Neural cell (in vitro differentiated cells): ENCODE data around the gene CATSPER1. TPM values are rescaled to one million over a fixed set of nuclear protein-coding genes. Genes with fewer than 3 reads are reported as not detected.

Experiments used
- H2AFZ ChIP-seq: fragments of 200-600, 300-800 bp; sonication (generic), shearing (Covaris generic); 2 replicates; pipeline ENCODE4 v1.6.0; 2014; ENCODE audit warnings: low read depth, mild to moderate bottlenecking, antibody characterized with exemption, low read length, moderate library complexity
- H3F3A ChIP-seq: fragments of 200-600 bp; shearing (Covaris generic); 2 replicates; pipeline ENCODE4 v1.6.1; 2016; ENCODE audit warnings: mild to moderate bottlenecking, moderate library complexity, mixed read lengths, antibody characterized with exemption, low read length; ENCODE audit not compliant: insufficient read depth, poor library complexity, severe bottlenecking
- H3K27ac ChIP-seq: fragments of 200-600, 300-800 bp; sonication (generic), shearing (Covaris generic); 2 replicates; pipeline ENCODE4 v1.5.1; 2014; ENCODE audit warnings: mild to moderate bottlenecking, low read length, moderate library complexity
- H3K27me3 ChIP-seq: fragments of 300-800, 200-600 bp; sonication (generic), shearing (Covaris generic); 2 replicates; pipeline ENCODE4 v1.6.0; 2014; ENCODE audit warnings: mild to moderate bottlenecking, low read depth, low read length, moderate library complexity; ENCODE audit not compliant: insufficient read depth
- H3K36me3 ChIP-seq: fragments of 300-800, 200-600 bp; sonication (generic), shearing (Covaris generic); 2 replicates; pipeline ENCODE4 v1.5.1; 2014; ENCODE audit warnings: mild to moderate bottlenecking, antibody characterized with exemption, low read length, moderate library complexity; ENCODE audit not compliant: insufficient read depth
- H3K4me2 ChIP-seq: fragments of 300-800, 200-600 bp; sonication (generic), shearing (Covaris generic); 2 replicates; pipeline ENCODE4 v1.6.0; 2014; ENCODE audit warnings: mild to moderate bottlenecking, low read length
- H3K4me3 ChIP-seq: fragments of 300-800, 200-600 bp; sonication (generic), shearing (Covaris generic); 2 replicates; pipeline ENCODE4 v1.5.1; 2014; ENCODE audit warnings: mild to moderate bottlenecking, low read length, moderate library complexity
- H3K79me2 ChIP-seq: fragments of 200-600 bp; shearing (Covaris generic); replicated peaks from 2 replicates; pipeline ENCODE4 v1.6.0; 2014; ENCODE audit warnings: mild to moderate bottlenecking, low read length, moderate library complexity; ENCODE audit not compliant: insufficient read depth
- H3K9ac ChIP-seq: fragments of 300-800, 200-600 bp; sonication (generic), shearing (Covaris generic); 2 replicates; pipeline ENCODE4 v1.6.1; 2016; ENCODE audit warnings: mild to moderate bottlenecking, low read length, mixed read lengths
- H3K9me2 ChIP-seq: fragments of 200-600 bp; shearing (Covaris generic); 2 replicates; pipeline ENCODE4 v1.6.1; 2016; ENCODE audit warnings: mild to moderate bottlenecking, low read length, mixed read lengths; ENCODE audit not compliant: insufficient read depth
- H3K9me3 ChIP-seq: fragments of 200-600, 300-800 bp; sonication (generic), shearing (Covaris generic); 2 replicates; pipeline ENCODE4 v1.6.1; 2016; ENCODE audit warnings: mild to moderate bottlenecking, mixed run types, low read length, moderate library complexity, mixed read lengths
- H4K20me1 ChIP-seq: fragments of 200-600 bp; shearing (Covaris generic); 2 replicates; pipeline ENCODE4 v1.6.1; 2016; ENCODE audit warnings: mild to moderate bottlenecking, mixed run types; ENCODE audit not compliant: insufficient read depth
- CTCF ChIP-seq: fragments of 450-650 bp; IDR thresholded peaks from 2 replicates; pipeline ENCODE4 v1.5.1; 2014; ENCODE audit warnings: antibody characterized with exemption, mild to moderate bottlenecking, moderate library complexity; ENCODE audit not compliant: poor library complexity, severe bottlenecking
- EP300 ChIP-seq: fragments of 450-650 bp; conservative IDR thresholded peaks from 2 replicates; pipeline ENCODE4 v1.6.1; 2014; ENCODE audit warnings: antibody characterized with exemption, mild to moderate bottlenecking, moderate library complexity; ENCODE audit not compliant: poor library complexity, severe bottlenecking
- EZH2 ChIP-seq: fragments of 200-600, 300-800 bp; shearing (Covaris generic), sonication (generic); IDR thresholded peaks from 2 replicates; pipeline ENCODE4 v1.6.1; 2014; ENCODE audit warnings: antibody characterized with exemption, low read length, borderline replicate concordance, mild to moderate bottlenecking; ENCODE audit not compliant: insufficient read depth, poor library complexity, severe bottlenecking
- MXI1 ChIP-seq: fragments of 450-650 bp; conservative IDR thresholded peaks from 2 replicates; pipeline ENCODE4 v1.6.1; 2014; ENCODE audit warnings: antibody characterized with exemption, mild to moderate bottlenecking; ENCODE audit not compliant: poor library complexity, severe bottlenecking
- POLR2AphosphoS5 ChIP-seq: IDR thresholded peaks from 2 replicates; pipeline ENCODE4 v1.6.1; 2012
- RAD21 ChIP-seq: fragments of 450-650 bp; conservative IDR thresholded peaks from 2 replicates; pipeline ENCODE4 v1.6.1; 2014; ENCODE audit warnings: antibody characterized with exemption, mild to moderate bottlenecking, moderate library complexity
- REST ChIP-seq: IDR thresholded peaks from 2 replicates; pipeline ENCODE4 v1.6.1; 2012; ENCODE audit warnings: borderline replicate concordance
- SMC3 ChIP-seq: fragments of 450-650 bp; conservative IDR thresholded peaks from 2 replicates; pipeline ENCODE4 v1.6.1; 2014; ENCODE audit warnings: antibody characterized with exemption, mild to moderate bottlenecking, moderate library complexity; ENCODE audit not compliant: poor library complexity
- TAF1 ChIP-seq: IDR thresholded peaks from 2 replicates; pipeline ENCODE4 v1.6.1; 2012; ENCODE audit warnings: low read depth
- polyA plus RNA-seq: library from polyadenylated mRNA; depleted of rRNA; stranded (reverse); fragments of >200 nt; gene quantifications from 2 replicates; pipeline ENCODE4 v1.2.3, GENCODE V29; 2014

Gene CATSPER1
- polyA plus RNA-seq, 1 donor from 2014 or later, result not detected

GRCh38 chr11:66036334-66036710 is 10.0 kb upstream of the CATSPER1 start:
- no peaks in the 10 kb centered on the region for H4K20me1 ChIP-seq
- H3K4me3 ChIP-seq, result no peak overlapping the region
- no peaks in the 10 kb centered on the region for H3K27me3 ChIP-seq
- H3K9me3 ChIP-seq, result no peaks in the 10 kb centered on the region
- H3F3A ChIP-seq, result no peaks in the 10 kb centered on the region
- TF ChIP-seq SMC3, result no peak
- TF ChIP-seq EZH2, result no peak
- no peak for TF ChIP-seq RAD21
- no peaks in the 10 kb centered on the region for H3K79me2 ChIP-seq
- H3K4me2 ChIP-seq, result no peak overlapping the region
- no peak overlapping the region for H3K27ac ChIP-seq
- no peaks in the 10 kb centered on the region for H3K36me3 ChIP-seq
- no peak overlapping the region for H3K9ac ChIP-seq
- H2AFZ ChIP-seq, result no peak overlapping the region
- H3K9me2 ChIP-seq, result no peaks in the 10 kb centered on the region

GRCh38 chr11:66035653-66036333 is 9.5 kb upstream of the CATSPER1 start:
- Histone ChIP-seq H3K4me2 (no peak overlapping the region), H3K36me3 (no peaks in the 10 kb centered on the region), H3F3A (no peaks in the 10 kb centered on the region), H3K9ac (no peak overlapping the region), H3K27me3 (no peaks in the 10 kb centered on the region), H3K9me3 (no peaks in the 10 kb centered on the region), H3K4me3 (no peak overlapping the region), H3K9me2 (no peaks in the 10 kb centered on the region), H4K20me1 (no peaks in the 10 kb centered on the region), H3K79me2 (no peaks in the 10 kb centered on the region), H3K27ac (no peak overlapping the region), H2AFZ (no peak overlapping the region)
- TF ChIP-seq MXI1 (no peak), CTCF (no peak), EP300 (no peak), REST (no peak), EZH2 (no peak), RAD21 (no peak), SMC3 (no peak), POLR2AphosphoS5 (no peak), TAF1 (no peak)
